ENCODE results near the gene PRDM5. TPM values are rescaled to one million over a fixed set of nuclear protein-coding genes. Genes with fewer than 3 reads are reported as not detected.

The PRDM5 gene
- total RNA-seq, 4 donors from 2014 or later: 1.2 to 6.9 (median 4.4) TPM

GRCh38 chr4:120777459-120777858 lies 145.1 kb downstream of the PRDM5 start:
- no peak overlapping the region for H3K4me3 ChIP-seq (ENCODE audit: low read depth, poor library complexity, severe bottlenecking)
- intact Hi-C loops (cut with DNase I; ENCODE audit: low total_unique reads): no loop called here
- DNase-seq (ENCODE audit: low spot score in 2 of 2): no peak
- TF ChIP-seq, protein P1, sequence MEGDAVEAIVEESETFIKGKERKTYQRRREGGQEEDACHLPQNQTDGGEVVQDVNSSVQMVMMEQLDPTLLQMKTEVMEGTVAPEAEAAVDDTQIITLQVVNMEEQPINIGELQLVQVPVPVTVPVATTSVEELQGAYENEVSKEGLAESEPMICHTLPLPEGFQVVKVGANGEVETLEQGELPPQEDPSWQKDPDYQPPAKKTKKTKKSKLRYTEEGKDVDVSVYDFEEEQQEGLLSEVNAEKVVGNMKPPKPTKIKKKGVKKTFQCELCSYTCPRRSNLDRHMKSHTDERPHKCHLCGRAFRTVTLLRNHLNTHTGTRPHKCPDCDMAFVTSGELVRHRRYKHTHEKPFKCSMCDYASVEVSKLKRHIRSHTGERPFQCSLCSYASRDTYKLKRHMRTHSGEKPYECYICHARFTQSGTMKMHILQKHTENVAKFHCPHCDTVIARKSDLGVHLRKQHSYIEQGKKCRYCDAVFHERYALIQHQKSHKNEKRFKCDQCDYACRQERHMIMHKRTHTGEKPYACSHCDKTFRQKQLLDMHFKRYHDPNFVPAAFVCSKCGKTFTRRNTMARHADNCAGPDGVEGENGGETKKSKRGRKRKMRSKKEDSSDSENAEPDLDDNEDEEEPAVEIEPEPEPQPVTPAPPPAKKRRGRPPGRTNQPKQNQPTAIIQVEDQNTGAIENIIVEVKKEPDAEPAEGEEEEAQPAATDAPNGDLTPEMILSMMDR (IDR thresholded peaks at IDR 0.05): no peak
- TF ChIP-seq POLR2A (IDR thresholded peaks at IDR 0.05): no peak

DNA sequence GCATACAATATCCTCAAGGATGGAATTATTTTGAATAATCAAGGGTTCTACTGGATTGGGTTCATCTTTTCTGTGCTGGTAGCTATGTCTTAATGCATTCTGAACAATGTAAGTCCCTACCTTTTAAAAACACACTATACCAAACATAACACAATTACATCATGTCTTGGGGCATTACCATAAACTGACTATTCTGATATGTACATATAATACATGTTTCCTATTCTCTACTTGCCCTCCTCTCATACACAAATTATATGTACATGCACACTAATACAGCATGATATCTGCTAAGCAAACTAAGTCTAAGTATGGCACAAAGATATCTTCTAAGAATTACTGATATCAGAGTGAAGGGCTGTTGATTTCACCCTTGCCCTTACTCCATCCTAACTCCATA lies 147.1 kb downstream of the PRDM5 start:
- DNase-seq (ENCODE audit: low spot score in 2 of 2): no peak
- TF ChIP-seq POLR2A (IDR thresholded peaks at IDR 0.05): no peak
- TF ChIP-seq, protein P1 (IDR thresholded peaks at IDR 0.05): no peak
- intact Hi-C loops (cut with DNase I; ENCODE audit: low total_unique reads): no loop called here

GRCh38 chr4:120773641-120774040 lies 148.9 kb downstream of the PRDM5 start:
- intact Hi-C loops (cut with DNase I; ENCODE audit: low total_unique reads): no loop called here
- no peak for DNase-seq (ENCODE audit: low spot score in 2 of 2)
- no peak overlapping the region for H3K4me3 ChIP-seq (ENCODE audit: low read depth, poor library complexity, severe bottlenecking)
- no peak for TF ChIP-seq POLR2A (IDR thresholded peaks at IDR 0.05)
- TF ChIP-seq, protein P1 (IDR thresholded peaks at IDR 0.05): no peak
- WGBS, 2 donors: 75 to 76% methylated on average over 1 of the region's 1 CpG

More for the DNA sequence above, 147.1 kb downstream of the PRDM5 start:
- H3K4me3 ChIP-seq (ENCODE audit: low read depth, poor library complexity, severe bottlenecking): no peak overlapping the region

GRCh38 chr4:120771907-120772306 lies 150.6 kb downstream of the PRDM5 start:
- DNase-seq (ENCODE audit: low spot score in 2 of 2): no peak
- 95 to 100% methylated on average over 2 of the region's 2 CpGs for WGBS, 2 donors

DNA sequence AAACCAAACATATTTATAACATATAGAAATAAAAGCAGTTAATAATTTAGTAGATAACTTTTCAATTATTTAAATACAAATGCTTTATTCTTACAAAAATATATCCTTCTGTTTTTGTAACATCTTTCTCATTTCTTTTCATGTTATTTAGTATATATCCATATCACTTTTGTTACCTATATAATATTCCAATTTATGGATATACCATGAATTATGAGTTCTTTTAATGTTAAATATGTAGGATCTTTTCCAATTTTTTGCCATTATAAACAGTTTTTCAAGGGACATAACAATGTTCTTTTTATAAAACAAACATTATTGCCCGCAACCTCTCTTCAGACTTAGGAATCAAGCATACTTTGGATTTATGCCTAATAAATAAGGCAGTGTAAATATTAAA lies 151.6 kb downstream of the PRDM5 start:
- intact Hi-C loops (cut with DNase I; ENCODE audit: low total_unique reads): no loop called here
- no peak overlapping the region for H3K4me3 ChIP-seq (ENCODE audit: low read depth, poor library complexity, severe bottlenecking)
- 93 to 97% methylated on average over 1 of the region's 1 CpG for WGBS, 2 donors
- TF ChIP-seq POLR2A (IDR thresholded peaks at IDR 0.05): no peak
- TF ChIP-seq, protein P1 (IDR thresholded peaks at IDR 0.05): no peak
- no peak for DNase-seq (ENCODE audit: low spot score in 2 of 2)

More at GRCh38 chr4:120771907-120772306, 150.6 kb downstream of the PRDM5 start:
- TF ChIP-seq POLR2A (IDR thresholded peaks at IDR 0.05): no peak
- intact Hi-C loops (cut with DNase I; ENCODE audit: low total_unique reads): no loop called here
- H3K4me3 ChIP-seq (ENCODE audit: low read depth, poor library complexity, severe bottlenecking): no peak overlapping the region

GRCh38 chr4:120769227-120769626 lies 153.3 kb downstream of the PRDM5 start:
- no peak overlapping the region for H3K4me3 ChIP-seq (ENCODE audit: low read depth, poor library complexity, severe bottlenecking)
- no peak for DNase-seq (ENCODE audit: low spot score in 2 of 2)
- TF ChIP-seq POLR2A (IDR thresholded peaks at IDR 0.05): no peak
- TF ChIP-seq, protein P1 (IDR thresholded peaks at IDR 0.05): no peak
- intact Hi-C loops (cut with DNase I; ENCODE audit: low total_unique reads): no loop called here
- 44 to 66% methylated on average over 4 of the region's 4 CpGs for WGBS, 2 donors
